IMR-90 (cell line): ENCODE measurements around the gene NPAS3. TPM values are rescaled to one million over a fixed set of nuclear protein-coding genes. Genes with fewer than 3 reads are reported as not detected.

ENCODE experiments used
- ATAC-seq: fragments of 200-7000 bp; cut with Tn5 transposase; 2 replicates; pipeline ENCODE4 v1.9.1; 2020; ENCODE audit warnings: low read depth, mild to moderate bottlenecking, moderate library complexity
- BruUV-seq: library from RNA; stranded (reverse); fragments of 400-500 nt; replicated peaks from 2 replicates; lab custom pipeline; 2021; lab: Mats Ljungman, UMichigan
- CTCF ChIA-PET: fragments of 300-600 bp; formaldehyde crosslinking; extraction: SDS; loops from one replicate; lab custom pipeline; 2021; ENCODE audit warnings: antibody characterized with exemption; lab: Yijun Ruan, JAX
- POLR2A ChIA-PET: fragments of 300-600 bp; sonication (Branson Sonifier 250); formaldehyde crosslinking; loops from one replicate; lab custom pipeline; 2022; ENCODE audit warnings: antibody characterized with exemption; ENCODE audit not compliant: unreplicated experiment; lab: Charles Lee
- DNase-seq: peaks from one replicate; pipeline ENCODE4 v3.0.0; 2013
- H2AFZ ChIP-seq: replicated peaks from 2 replicates; pipeline ENCODE3; 2013; ENCODE audit warnings: low read length, mild to moderate bottlenecking; ENCODE audit not compliant: poor library complexity
- H2AK5ac ChIP-seq: 2 replicates; pipeline ENCODE4 v1.6.1; 2013; ENCODE audit warnings: low read depth, low read length, inconsistent platforms
- H2AK9ac ChIP-seq: replicated peaks from 2 replicates; pipeline ENCODE3; 2013; ENCODE audit warnings: mild to moderate bottlenecking, low read depth, low read length, moderate library complexity; ENCODE audit not compliant: poor library complexity
- H2BK120ac ChIP-seq: 2 replicates; pipeline ENCODE4 v1.6.1; 2013; ENCODE audit warnings: low read depth, low read length, inconsistent platforms
- H2BK15ac ChIP-seq: 3 replicates; pipeline ENCODE4 v1.6.1; 2013; ENCODE audit warnings: low read depth, low read length, inconsistent platforms
- H2BK20ac ChIP-seq: 2 replicates; pipeline ENCODE4 v1.6.1; 2013; ENCODE audit warnings: low read depth, mild to moderate bottlenecking, inconsistent platforms, low read length, moderate library complexity
- H2BK5ac ChIP-seq: 2 replicates; pipeline ENCODE4 v1.6.1; 2013; ENCODE audit warnings: mild to moderate bottlenecking, low read depth, low read length, inconsistent platforms; ENCODE audit not compliant: poor library complexity, severe bottlenecking
- H3K14ac ChIP-seq: replicated peaks from 2 replicates; pipeline ENCODE4 v1.6.1; 2013; ENCODE audit warnings: low read depth, low read length, inconsistent platforms
- H3K18ac ChIP-seq: 2 replicates; pipeline ENCODE4 v1.6.1; 2013; ENCODE audit warnings: low read depth, low read length, control low read depth
- H3K23ac ChIP-seq: 2 replicates; pipeline ENCODE4 v1.6.1; 2013; ENCODE audit warnings: low read depth, low read length, inconsistent platforms
- H3K27ac ChIP-seq: 2 replicates; pipeline ENCODE4 v1.5.1; 2013; ENCODE audit warnings: mild to moderate bottlenecking, control low read depth, low read length; ENCODE audit not compliant: insufficient read depth
- H3K27me3 ChIP-seq: 2 replicates; pipeline ENCODE4 v1.6.1; 2013; ENCODE audit warnings: low read length; ENCODE audit not compliant: control insufficient read depth, insufficient read depth
- H3K36me3 ChIP-seq: 2 replicates; pipeline ENCODE4 v1.6.1; 2013; ENCODE audit warnings: low read length, mixed read lengths; ENCODE audit not compliant: control insufficient read depth, insufficient read depth
- H3K4ac ChIP-seq: 2 replicates; pipeline ENCODE4 v1.6.1; 2013; ENCODE audit warnings: low read depth, low read length, inconsistent platforms
- H3K4me1 ChIP-seq: 2 replicates; pipeline ENCODE4 v1.6.1; 2013; ENCODE audit warnings: low read length, mixed read lengths; ENCODE audit not compliant: control insufficient read depth, insufficient read depth
- H3K4me2 ChIP-seq: 2 replicates; pipeline ENCODE4 v1.6.1; 2013; ENCODE audit warnings: low read depth, mild to moderate bottlenecking, control low read depth, low read length, moderate library complexity
- H3K4me3 ChIP-seq: 2 replicates; pipeline ENCODE4 v1.5.1; 2013; ENCODE audit warnings: low read depth, mild to moderate bottlenecking, control low read depth, low read length, moderate library complexity; ENCODE audit not compliant: insufficient read depth
- H3K56ac ChIP-seq: 2 replicates; pipeline ENCODE4 v1.6.1; 2013; ENCODE audit warnings: low read length, inconsistent platforms; ENCODE audit not compliant: insufficient read depth; ENCODE audit errors: extremely low read depth
- H3K79me1 ChIP-seq, 2 experiments: 2 replicates each; pipeline ENCODE4 v1.6.1; 2013; ENCODE audit warnings: low read length in 2 of 2, inconsistent platforms in 1 of 2, low read depth in 1 of 2
- H3K9ac ChIP-seq: 2 replicates; pipeline ENCODE4 v1.6.1; 2013; ENCODE audit warnings: low read depth, low read length, control low read depth
- H3K9me1 ChIP-seq: 2 replicates; pipeline ENCODE4 v1.6.1; 2013; ENCODE audit warnings: low read length, inconsistent platforms; ENCODE audit not compliant: insufficient read depth
- H3K9me3 ChIP-seq: 2 replicates; pipeline ENCODE4 v1.6.1; 2013; ENCODE audit warnings: low read length; ENCODE audit not compliant: control insufficient read depth, insufficient read depth
- H4K20me1 ChIP-seq: 2 replicates; pipeline ENCODE4 v1.6.1; 2013; ENCODE audit warnings: low read length, inconsistent platforms; ENCODE audit not compliant: insufficient read depth
- H4K5ac ChIP-seq: 2 replicates; pipeline ENCODE4 v1.6.1; 2013; ENCODE audit warnings: mild to moderate bottlenecking, low read depth, low read length, control low read depth
- H4K8ac ChIP-seq, 2 experiments: 2 replicates each; pipeline ENCODE4 v1.6.1; 2013; ENCODE audit warnings: low read depth in 2 of 2, low read length in 2 of 2, control low read depth in 1 of 2, inconsistent platforms in 1 of 2
- H4K91ac ChIP-seq: 2 replicates; pipeline ENCODE4 v1.6.1; 2013; ENCODE audit warnings: low read depth, low read length, inconsistent platforms; ENCODE audit not compliant: insufficient read depth
- BHLHE40 ChIP-seq: fragments of 150-350 bp; IDR thresholded peaks from 2 replicates; pipeline ENCODE4 v1.6.1; 2016; ENCODE audit warnings: mild to moderate bottlenecking, low read depth, low read length
- CTCF ChIP-seq: conservative IDR thresholded peaks from 2 replicates; pipeline ENCODE4 v1.5.1; 2012; ENCODE audit warnings: mild to moderate bottlenecking, low read depth, low read length, improper control_type of control experiment
- ELK1 ChIP-seq: fragments of 150-350 bp; IDR thresholded peaks from 2 replicates; pipeline ENCODE4 v1.6.1; 2016; ENCODE audit warnings: low read depth, mild to moderate bottlenecking, low read length, moderate library complexity, borderline replicate concordance
- NFE2L2 ChIP-seq: fragments of 150-350 bp; IDR thresholded peaks from 2 replicates; pipeline ENCODE4 v1.6.1; 2016; ENCODE audit warnings: low read depth, mild to moderate bottlenecking, low read length
- RAD21 ChIP-seq: IDR thresholded peaks from 2 replicates; pipeline ENCODE4 v1.6.1; 2012; ENCODE audit warnings: low read length, improper control_type of control experiment
- RCOR1 ChIP-seq: IDR thresholded peaks from 2 replicates; pipeline ENCODE4 v1.6.1; 2012; ENCODE audit warnings: mild to moderate bottlenecking, low read length, improper control_type of control experiment; ENCODE audit not compliant: insufficient replicate concordance
- RFX5 ChIP-seq: IDR thresholded peaks from 2 replicates; pipeline ENCODE4 v1.8.0; 2012; ENCODE audit warnings: low read depth, mild to moderate bottlenecking, low read length, moderate library complexity
- SMC3 ChIP-seq: fragments of 150-350 bp; IDR thresholded peaks from 2 replicates; pipeline ENCODE4 v1.6.1; 2016; ENCODE audit warnings: low read depth, mild to moderate bottlenecking, antibody characterized with exemption, low read length, moderate library complexity
- USF2 ChIP-seq: fragments of 150-350 bp; IDR thresholded peaks from 2 replicates; pipeline ENCODE4 v1.6.1; 2017; ENCODE audit warnings: mild to moderate bottlenecking, antibody characterized with exemption, low read length, low read depth
- WGBS, 2 experiments: methylation state at CpG; one replicate each; pipeline versions ENCODE4 v1.1.5 to v1.1.7; 2013; ENCODE audit warnings: missing lambda C conversion rate in 2 of 2; ENCODE audit not compliant: insufficient read length in 1 of 2; ENCODE audit errors: extremely low coverage in 2 of 2; 5-methylcytosine and 5-hydroxymethylcytosine counted together
- dilution Hi-C: fragments of 300-500 bp; cut with HindIII; formaldehyde crosslinking; loops from one replicate; pipeline ENCODE4 v1.14.3; 2018; ENCODE audit warnings: low sequenced_read_pairs; ENCODE audit not compliant: unreplicated experiment
- in situ Hi-C: fragments of 300-500 bp; cut with MboI; formaldehyde crosslinking; loops from 3 replicates; pipeline ENCODE4 v1.14.3; 2019; ENCODE audit warnings: low sequenced_read_pairs, inconsistent platforms, mixed read lengths
- intact Hi-C: fragments of 100-400 bp; cut with micrococcal nuclease; formaldehyde crosslinking; loops from 2 replicates; pipeline ENCODE4 v1.10.0; 2022
- polyA plus RNA-seq, 3 experiments: library from polyadenylated mRNA; depleted of rRNA; stranded (reverse); fragments of >200 nt; gene quantifications; 2 replicates each; pipeline ENCODE4 v1.2.3, GENCODE V29; 2012; ENCODE audit warnings: low replicate concordance in 1 of 3
- total RNA-seq: library from RNA; depleted of rRNA; stranded (reverse); fragments of >200 nt; gene quantifications from 2 replicates; pipeline ENCODE4 v1.2.3, GENCODE V29; 2012

NPAS3 gene
- total and polyA plus RNA-seq, 2 of the 4 experiments (the other 2 are of a cell fraction) = not detected

DNA sequence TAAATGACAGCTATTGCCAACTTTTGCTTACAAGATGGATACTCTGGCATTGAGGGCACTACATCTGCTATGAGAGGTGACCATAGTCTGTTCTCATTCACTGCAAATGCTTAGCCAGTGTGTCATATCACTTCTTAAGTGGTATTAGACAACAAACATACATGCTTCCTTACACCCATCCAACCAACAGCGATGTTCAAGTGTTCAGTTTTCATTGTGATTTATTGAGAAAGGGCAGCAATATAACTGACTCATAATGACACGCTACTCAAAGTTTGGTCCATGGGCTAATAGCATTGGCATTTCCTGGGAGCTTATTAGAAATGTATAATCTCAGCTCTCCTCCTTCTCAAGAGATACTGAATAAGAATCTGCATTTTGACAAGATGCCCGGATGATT is 181.7 kb downstream of the NPAS3 start:
- DNase-seq = no peak
- H3K27ac ChIP-seq = no peak overlapping the region

More for the DNA sequence above, 181.7 kb downstream of the NPAS3 start:
- in situ Hi-C loops (no loop called here), dilution Hi-C loops (no loop called here), intact Hi-C loops (no loop called here)
- CTCF ChIA-PET = no interaction called here
- no TSS peak for BruUV-seq
- POLR2A ChIA-PET = no interaction called here
- Histone ChIP-seq H3K27me3 (no peaks in the 10 kb centered on the region), H3K9me3 (no peaks in the 10 kb centered on the region), H3K14ac (no peak overlapping the region), H3K4me2 (no peak overlapping the region), H3K4ac (no peak overlapping the region), H3K36me3 (no peaks in the 10 kb centered on the region), H4K91ac (no peak overlapping the region), H3K23ac (no peak overlapping the region), H2BK15ac (no peak overlapping the region), H2BK120ac (no peak overlapping the region), H4K5ac (no peak overlapping the region), H3K9ac (no peak overlapping the region), H3K4me1 (no peaks in the 10 kb centered on the region), H3K9me1 (no peaks in the 10 kb centered on the region), H3K4me3 (no peak overlapping the region), H3K18ac (no peak overlapping the region), H4K20me1 (no peaks in the 10 kb centered on the region), H2BK5ac (no peak overlapping the region), H2AK9ac (no peak overlapping the region), H4K8ac (no peak overlapping the region), H2AK5ac (no peak overlapping the region), H2BK20ac (no peak overlapping the region), H2AFZ (no peak overlapping the region), H3K79me1 (no peaks in the 10 kb centered on the region), H3K56ac (no peak overlapping the region)
- ATAC-seq = no peak
- no CpG with 5 or more reads among the region's 3 CpGs for WGBS, 2 experiments
- TF ChIP-seq RCOR1 = no peak
- no peak for TF ChIP-seq RAD21
- no peak for TF ChIP-seq SMC3
- TF ChIP-seq USF2 = no peak
- no peak for TF ChIP-seq RFX5
- no peak for TF ChIP-seq ELK1
- no peak for TF ChIP-seq BHLHE40
- no peak for TF ChIP-seq CTCF
- TF ChIP-seq NFE2L2 = no peak
